Natural killer cell (primary cell): ENCODE measurements around the gene WDR54. TPM values are rescaled to one million over a fixed set of nuclear protein-coding genes. Genes with fewer than 3 reads are reported as not detected.

Experiments
- ATAC-seq, 3 donors: fragments of 150-1000 bp in 2 of 3; fragments of 200-7000 bp in 1 of 3; cut with Tn5 transposase; 1 replicate in 1 of 3; 2 replicates in 2 of 3; pipeline ENCODE4 v1.10.0; 2021; ENCODE audit warnings: mild to moderate bottlenecking in 2 of 3, moderate library complexity in 2 of 3
- DNase-seq, 2 donors: peaks; one replicate each; pipeline versions ENCODE4 v3.0.0 to v3.0.0-alpha.2; 2013 to 2021; ENCODE audit warnings: mixed read lengths in 1 of 2
- H3K27ac ChIP-seq: one replicate; pipeline ENCODE4 v1.5.1; 2013; ENCODE audit warnings: mild to moderate bottlenecking, low read length
- H3K27me3 ChIP-seq: one replicate; pipeline ENCODE4 v1.6.1; 2013; ENCODE audit warnings: low read length; ENCODE audit not compliant: control insufficient read depth, insufficient read depth
- H3K36me3 ChIP-seq: one replicate; pipeline ENCODE4 v1.6.1; 2013; ENCODE audit warnings: low read length; ENCODE audit not compliant: control insufficient read depth, insufficient read depth
- H3K4me1 ChIP-seq: one replicate; pipeline ENCODE4 v1.6.1; 2013; ENCODE audit warnings: low read length; ENCODE audit not compliant: control insufficient read depth, insufficient read depth
- H3K4me3 ChIP-seq: one replicate; pipeline ENCODE4 v1.5.1; 2013; ENCODE audit warnings: low read length
- H3K9me3 ChIP-seq: one replicate; pipeline ENCODE4 v1.6.1; 2013; ENCODE audit warnings: low read length; ENCODE audit not compliant: control insufficient read depth, insufficient read depth
- H3K27ac Mint-ChIP-seq, 2 donors: one replicate each; pipeline ENCODE4 v1.8.0; 2022; ENCODE audit warnings: mild to moderate bottlenecking in 2 of 2, mixed read lengths in 2 of 2, moderate library complexity in 1 of 2
- H3K27me3 Mint-ChIP-seq, 2 donors: one replicate each; pipeline ENCODE4 v1.8.0; 2022; ENCODE audit warnings: low read depth in 2 of 2, mixed read lengths in 2 of 2
- H3K36me3 Mint-ChIP-seq: one replicate; pipeline ENCODE4 v1.8.0; 2022; ENCODE audit warnings: mixed read lengths
- H3K4me1 Mint-ChIP-seq, 2 donors: one replicate each; pipeline ENCODE4 v1.8.0; 2022; ENCODE audit warnings: mixed read lengths in 2 of 2
- H3K4me3 Mint-ChIP-seq: one replicate; pipeline ENCODE4 v1.8.0; 2022; ENCODE audit warnings: mild to moderate bottlenecking, moderate library complexity, mixed read lengths
- H3K9me3 Mint-ChIP-seq, 2 donors: one replicate each; pipeline ENCODE4 v1.8.0; 2022; ENCODE audit warnings: mixed read lengths in 2 of 2
- whole genome bisulfite sequencing: methylation state at CpG from one replicate; pipeline ENCODE4 v1.1.7; 2013; ENCODE audit warnings: missing lambda C conversion rate; ENCODE audit not compliant: insufficient coverage; 5-methylcytosine and 5-hydroxymethylcytosine counted together
- intact Hi-C: fragments of 100-400 bp; cut with micrococcal nuclease; formaldehyde crosslinking; loops from one replicate; pipeline ENCODE4 v1.14.2; 2022
- total RNA-seq, 4 donors: library from RNA; stranded (reverse); fragments of 120-200 nt in 1 of 4; gene quantifications; one replicate each; pipeline versions ENCODE4 v1.2.3 to v1.2.4, GENCODE V29; 2013 to 2022
- TF ChIP-seq, protein P1 (sequence below): fragments of 200-600 bp; IDR thresholded peaks from one replicate; pipeline ENCODE4 v1.8.0; 2022; ENCODE audit warnings: antibody characterized with exemption

Gene WDR54
- total RNA-seq, 3 donors from 2014 or later (not counting 1 experiment from before 2014, with no cell fraction given), result 28.0 to 35.3 (median 28.0) TPM

DNA sequence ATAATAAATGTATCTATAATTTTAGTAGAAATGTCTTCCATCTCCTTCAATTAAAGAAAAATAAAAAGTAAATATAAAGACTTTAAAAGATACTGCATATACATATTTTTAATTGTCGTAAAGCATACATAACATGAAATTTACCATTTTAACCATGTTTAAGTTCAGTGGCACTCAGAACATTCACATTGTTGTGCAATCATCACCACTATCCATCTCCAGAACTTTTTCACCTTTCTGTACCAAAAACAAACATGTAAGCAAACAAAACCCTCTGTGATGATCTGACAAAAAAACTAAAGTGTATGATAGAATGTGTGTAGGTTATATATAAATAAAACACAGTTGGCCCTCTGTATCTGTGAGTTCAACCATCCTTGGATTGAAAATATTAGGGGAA, 28.0 kb upstream of the WDR54 start:
- Histone ChIP-seq H3K36me3 (no peaks in the 10 kb centered on the region), H3K27me3 (no peaks in the 10 kb centered on the region), H3K27ac (no peak overlapping the region), H3K9me3 (no peaks in the 10 kb centered on the region), H3K4me1 (peaks cover 11% of the 10 kb centered on the region), H3K4me3 (no peak overlapping the region)
- no peaks in the 10 kb centered on the region for H3K36me3 Mint-ChIP-seq
- peaks cover 0 to 6% of the 10 kb centered on the region in 2 donors for H3K27me3 Mint-ChIP-seq
- WGBS, result 100% methylated on average over 1 of the region's 1 CpG
- ATAC-seq (no peak), DNase-seq (no peak)
- H3K9me3 Mint-ChIP-seq, result no peaks in the 10 kb centered on the region
- H3K4me3 Mint-ChIP-seq, result peak overlapping the region; percentile 37
- peak overlapping the region in 1 of 2 donors; percentile 55 for H3K27ac Mint-ChIP-seq
- TF ChIP-seq, protein P1, sequence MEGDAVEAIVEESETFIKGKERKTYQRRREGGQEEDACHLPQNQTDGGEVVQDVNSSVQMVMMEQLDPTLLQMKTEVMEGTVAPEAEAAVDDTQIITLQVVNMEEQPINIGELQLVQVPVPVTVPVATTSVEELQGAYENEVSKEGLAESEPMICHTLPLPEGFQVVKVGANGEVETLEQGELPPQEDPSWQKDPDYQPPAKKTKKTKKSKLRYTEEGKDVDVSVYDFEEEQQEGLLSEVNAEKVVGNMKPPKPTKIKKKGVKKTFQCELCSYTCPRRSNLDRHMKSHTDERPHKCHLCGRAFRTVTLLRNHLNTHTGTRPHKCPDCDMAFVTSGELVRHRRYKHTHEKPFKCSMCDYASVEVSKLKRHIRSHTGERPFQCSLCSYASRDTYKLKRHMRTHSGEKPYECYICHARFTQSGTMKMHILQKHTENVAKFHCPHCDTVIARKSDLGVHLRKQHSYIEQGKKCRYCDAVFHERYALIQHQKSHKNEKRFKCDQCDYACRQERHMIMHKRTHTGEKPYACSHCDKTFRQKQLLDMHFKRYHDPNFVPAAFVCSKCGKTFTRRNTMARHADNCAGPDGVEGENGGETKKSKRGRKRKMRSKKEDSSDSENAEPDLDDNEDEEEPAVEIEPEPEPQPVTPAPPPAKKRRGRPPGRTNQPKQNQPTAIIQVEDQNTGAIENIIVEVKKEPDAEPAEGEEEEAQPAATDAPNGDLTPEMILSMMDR, result no peak
- intact Hi-C loops, result loop anchor here (2.0 to 5.0 kb wide), 2 partner anchors 59 to 143 kb away; no protein-coding TSS in a partner anchor
- H3K4me1 Mint-ChIP-seq, result peaks cover 5 to 6% of the 10 kb centered on the region in 2 donors

DNA sequence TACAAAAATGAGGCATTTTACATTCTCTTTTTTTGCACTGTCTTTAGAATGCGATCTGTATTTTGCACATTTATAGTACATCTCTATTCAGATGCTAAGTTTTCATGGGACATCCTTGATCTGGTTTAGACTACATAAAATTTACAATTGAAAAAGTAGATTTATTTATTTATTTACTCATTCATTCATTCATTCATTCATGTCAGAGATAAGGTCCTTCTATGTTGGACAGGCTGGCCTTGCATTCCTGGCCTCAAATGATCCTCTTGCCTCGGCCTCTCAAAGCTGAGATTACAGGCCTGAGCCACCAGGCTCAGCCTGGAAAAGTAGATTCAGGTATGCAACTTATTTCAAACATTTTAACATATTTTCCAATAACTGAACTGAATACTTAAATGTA, 25.4 kb upstream of the WDR54 start:
- Mint-ChIP-seq H3K4me3 (no peak overlapping the region), H3K27ac (no peak overlapping the region), H3K27me3 (peaks cover 0 to 6% of the 10 kb centered on the region in 2 donors), H3K4me1 (peaks cover 2% of the 10 kb centered on the region in 2 donors), H3K36me3 (no peaks in the 10 kb centered on the region), H3K9me3 (no peaks in the 10 kb centered on the region)
- H3K27ac ChIP-seq, result no peak overlapping the region
- DNase-seq (no peak), ATAC-seq (no peak)
- no peak overlapping the region for H3K4me3 ChIP-seq
- intact Hi-C loops, result no loop called here
- WGBS, result 86% methylated on average over 1 of the region's 2 CpGs
- H3K27me3 ChIP-seq, result no peaks in the 10 kb centered on the region
- peaks cover 6% of the 10 kb centered on the region for H3K4me1 ChIP-seq
- H3K9me3 ChIP-seq, result no peaks in the 10 kb centered on the region
- no peaks in the 10 kb centered on the region for H3K36me3 ChIP-seq
- TF ChIP-seq, protein P1, result no peak

DNA sequence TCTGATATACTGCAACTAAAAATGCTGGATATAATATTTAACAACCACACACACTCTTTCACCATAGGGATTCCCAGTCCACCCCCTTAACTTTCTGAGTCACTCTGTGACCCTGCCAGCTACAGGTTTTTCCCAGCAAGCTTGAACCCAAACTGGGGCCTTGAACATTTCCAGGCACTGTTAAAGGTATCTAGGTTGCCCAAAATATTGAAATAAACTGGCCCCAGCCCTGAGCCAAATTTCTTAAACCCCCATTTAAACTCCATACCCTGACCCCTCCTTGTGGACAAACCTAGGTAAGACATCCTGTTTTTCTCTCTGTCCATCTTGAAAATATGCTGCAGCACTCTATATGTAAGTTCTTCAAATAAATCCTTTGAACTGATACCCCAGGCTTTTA, 21.7 kb upstream of the WDR54 start:
- H3K36me3 ChIP-seq, result no peaks in the 10 kb centered on the region
- Mint-ChIP-seq H3K9me3 (no peaks in the 10 kb centered on the region), H3K36me3 (no peaks in the 10 kb centered on the region), H3K4me3 (no peak overlapping the region), H3K27ac (no peak overlapping the region), H3K4me1 (no peaks in the 10 kb centered on the region), H3K27me3 (peaks cover 0 to 2% of the 10 kb centered on the region in 2 donors)
- intact Hi-C loops, result no loop called here
- no peaks in the 10 kb centered on the region for H3K27me3 ChIP-seq
- H3K4me3 ChIP-seq, result no peak overlapping the region
- TF ChIP-seq, protein P1, result peak; percentile 62
- DNase-seq (peak in 1 of 2 donors; percentile 68), ATAC-seq (peak in 2 of 3 donors; percentile 75 to 77)
- H3K9me3 ChIP-seq, result no peaks in the 10 kb centered on the region
- no peak overlapping the region for H3K27ac ChIP-seq
- H3K4me1 ChIP-seq, result no peaks in the 10 kb centered on the region

DNA sequence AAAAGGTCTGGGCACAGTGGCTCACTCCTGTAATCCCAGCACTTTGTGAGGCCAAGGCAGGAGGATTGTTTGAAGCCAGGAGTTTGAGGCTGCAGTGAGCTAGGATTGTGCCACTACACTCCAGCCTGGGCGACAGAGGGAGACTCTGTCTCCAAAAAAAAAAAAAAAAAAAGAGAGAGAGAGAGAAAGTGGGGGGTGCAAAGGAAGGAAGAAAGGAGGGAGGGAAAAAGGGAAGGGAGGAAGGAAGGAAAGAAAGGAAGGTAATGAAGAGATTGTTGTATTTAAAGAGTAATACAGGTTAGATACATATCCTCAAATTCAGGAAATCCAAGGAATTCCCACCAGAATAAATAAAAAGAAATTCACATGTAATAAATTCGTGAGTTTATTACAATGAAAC, 19.6 kb upstream of the WDR54 start:
- TF ChIP-seq, protein P1, result no peak
- no peaks in the 10 kb centered on the region for H3K4me1 Mint-ChIP-seq
- Histone ChIP-seq H3K27me3 (no peaks in the 10 kb centered on the region), H3K4me3 (no peak overlapping the region), H3K4me1 (no peaks in the 10 kb centered on the region), H3K27ac (no peak overlapping the region), H3K36me3 (no peaks in the 10 kb centered on the region), H3K9me3 (no peaks in the 10 kb centered on the region)
- DNase-seq (no peak), ATAC-seq (no peak)
- H3K36me3 Mint-ChIP-seq, result no peaks in the 10 kb centered on the region
- no peaks in the 10 kb centered on the region for H3K9me3 Mint-ChIP-seq
- H3K4me3 Mint-ChIP-seq, result no peak overlapping the region
- intact Hi-C loops, result no loop called here
- WGBS, result 93% methylated on average over 1 of the region's 2 CpGs
- no peak overlapping the region for H3K27ac Mint-ChIP-seq
- H3K27me3 Mint-ChIP-seq, result no peaks in the 10 kb centered on the region
